ENCODE results near the gene ARFRP1.

The ARFRP1 gene

GRCh38 chr20:63702751-63703470 is 4.9 kb downstream of the ARFRP1 start:
- Histone ChIP-seq H4K20me1 (peaks cover 85% of the 10 kb centered on the region), H3K4me2 (no peak overlapping the region), H3K27ac (no peak overlapping the region), H3K9ac (no peak overlapping the region), H3K36me3 (peaks cover 73% of the 10 kb centered on the region), H3K4me1 (peaks cover 39% of the 10 kb centered on the region), H3K9me3 (no peaks in the 10 kb centered on the region), H3K27me3 (no peaks in the 10 kb centered on the region), H3K4me3 (no peak overlapping the region)
- no peak for TF ChIP-seq Cebpa-rat (IDR thresholded peaks at IDR 0.05)

GRCh38 chr20:63702036-63702665 is 5.6 kb downstream of the ARFRP1 start:
- Histone ChIP-seq H3K36me3 (peaks cover 73% of the 10 kb centered on the region), H3K27ac (no peak overlapping the region), H3K4me1 (peaks cover 47% of the 10 kb centered on the region), H3K4me3 (no peak overlapping the region), H3K27me3 (no peaks in the 10 kb centered on the region), H3K4me2 (no peak overlapping the region), H4K20me1 (peaks cover 89% of the 10 kb centered on the region), H3K9ac (no peak overlapping the region), H3K9me3 (no peaks in the 10 kb centered on the region)
- TF ChIP-seq Cebpa-rat (IDR thresholded peaks at IDR 0.05) = no peak

- H3K4me1 ChIP-seq = peaks cover 49% of the 10 kb centered on the region
Measured at GRCh38 chr20:63701329-63702035, 6.3 kb downstream of the ARFRP1 start.

GRCh38 chr20:63701051-63701328 is 6.8 kb downstream of the ARFRP1 start:
- no peaks in the 10 kb centered on the region for H3K9me3 ChIP-seq
- H3K4me3 ChIP-seq = no peak overlapping the region
- H3K36me3 ChIP-seq = peaks cover 67% of the 10 kb centered on the region
- H3K27ac ChIP-seq = no peak overlapping the region
- H3K4me1 ChIP-seq = peaks cover 49% of the 10 kb centered on the region
- no peak for TF ChIP-seq Cebpa-rat (IDR thresholded peaks at IDR 0.05)
- no peak overlapping the region; the same call in 1 of the 2 replicates for H3K9ac ChIP-seq
- no peak overlapping the region for H3K4me2 ChIP-seq
- peaks cover 85% of the 10 kb centered on the region for H4K20me1 ChIP-seq
- no peaks in the 10 kb centered on the region for H3K27me3 ChIP-seq

More at GRCh38 chr20:63701329-63702035, 6.3 kb downstream of the ARFRP1 start:
- Histone ChIP-seq H3K4me3 (no peak overlapping the region), H3K27me3 (no peaks in the 10 kb centered on the region), H3K9me3 (no peaks in the 10 kb centered on the region), H4K20me1 (peaks cover 89% of the 10 kb centered on the region), H3K27ac (no peak overlapping the region), H3K9ac (no peak overlapping the region; the same call in 1 of the 2 replicates), H3K4me2 (no peak overlapping the region), H3K36me3 (peaks cover 72% of the 10 kb centered on the region)
- TF ChIP-seq Cebpa-rat (IDR thresholded peaks at IDR 0.05) = no peak

GRCh38 chr20:63700199-63701050 is 7.4 kb downstream of the ARFRP1 start:
- Histone ChIP-seq H3K27ac (no peak overlapping the region), H3K36me3 (peaks cover 66% of the 10 kb centered on the region), H3K4me1 (peaks cover 52% of the 10 kb centered on the region), H3K9me3 (no peaks in the 10 kb centered on the region), H3K4me2 (peak overlapping the region; percentile 34), H3K27me3 (no peaks in the 10 kb centered on the region), H3K9ac (no peak overlapping the region), H3K4me3 (no peak overlapping the region), H4K20me1 (peaks cover 79% of the 10 kb centered on the region)
- TF ChIP-seq Cebpa-rat (IDR thresholded peaks at IDR 0.05) = no peak

- H3K9ac ChIP-seq = 0 out of 2 replicates have a peak overlapping the region, but pooled peaks have one; percentile 38
- no peak for TF ChIP-seq Cebpa-rat (IDR thresholded peaks at IDR 0.05)
- H3K4me3 ChIP-seq = no peak overlapping the region
- peaks cover 55% of the 10 kb centered on the region for H3K4me1 ChIP-seq
- no peaks in the 10 kb centered on the region for H3K27me3 ChIP-seq
- peak overlapping the region; percentile 58 for H3K27ac ChIP-seq
- peaks cover 71% of the 10 kb centered on the region for H4K20me1 ChIP-seq
- H3K4me2 ChIP-seq = peak overlapping the region; percentile 34
- H3K9me3 ChIP-seq = no peaks in the 10 kb centered on the region
- H3K36me3 ChIP-seq = peaks cover 65% of the 10 kb centered on the region
Measured at GRCh38 chr20:63699466-63700198, 8.1 kb downstream of the ARFRP1 start.

- Histone ChIP-seq H3K27ac (peak overlapping the region; percentile 58; the same call in 1 of the 2 replicates), H3K4me3 (no peak overlapping the region), H3K4me2 (peak overlapping the region; percentile 34; the same call in 1 of the 2 replicates), H3K9me3 (no peaks in the 10 kb centered on the region), H3K36me3 (peaks cover 64% of the 10 kb centered on the region), H4K20me1 (peaks cover 64% of the 10 kb centered on the region), H3K4me1 (peaks cover 55% of the 10 kb centered on the region), H3K27me3 (no peaks in the 10 kb centered on the region), H3K9ac (no peak overlapping the region)
- no peak for TF ChIP-seq Cebpa-rat (IDR thresholded peaks at IDR 0.05)
Measured at GRCh38 chr20:63698739-63699465, 8.9 kb downstream of the ARFRP1 start.

- Histone ChIP-seq H3K27me3 (no peaks in the 10 kb centered on the region), H3K36me3 (peaks cover 58% of the 10 kb centered on the region), H3K4me1 (peaks cover 55% of the 10 kb centered on the region), H3K4me2 (peak overlapping the region; percentile 99), H4K20me1 (peaks cover 55% of the 10 kb centered on the region), H3K4me3 (no peak overlapping the region; the same call in 1 of the 2 replicates), H3K9me3 (no peaks in the 10 kb centered on the region), H3K27ac (no peak overlapping the region), H3K9ac (no peak overlapping the region; the same call in 1 of the 2 replicates)
- no peak for TF ChIP-seq Cebpa-rat (IDR thresholded peaks at IDR 0.05)
Measured at GRCh38 chr20:63697868-63698545, 9.8 kb downstream of the ARFRP1 start.

Measured in BLaER1 (cell line).